PFSK-1 (cell line): ENCODE data around the gene HNRNPA2B1.

ENCODE experiments used
- FOXP2 ChIP-seq: optimal IDR thresholded peaks from 2 replicates; pipeline ENCODE3; 2011; ENCODE audit warnings: borderline replicate concordance, control low read depth, inconsistent platforms; ENCODE audit not compliant: insufficient read depth; ENCODE audit errors: extremely low read length, extremely low read depth
- POLR2AphosphoS5 ChIP-seq: IDR thresholded peaks from 2 replicates; pipeline ENCODE4 v1.6.1; 2012; ENCODE audit warnings: low read depth, mild to moderate bottlenecking, control low read depth, low read length, moderate library complexity
- REST ChIP-seq, 2 experiments: IDR thresholded peaks; 2 replicates each; pipeline versions ENCODE4 v1.6.1 to v1.8.0; 2011 to 2012; ENCODE audit warnings: low read depth in 2 of 2, low read length in 2 of 2, control low read depth in 1 of 2, inconsistent platforms in 1 of 2, mild to moderate bottlenecking in 1 of 2, moderate library complexity in 1 of 2; ENCODE audit not compliant: insufficient read depth in 1 of 2
- SIN3A ChIP-seq: IDR thresholded peaks from 2 replicates; pipeline ENCODE4 v1.6.1; 2012; ENCODE audit warnings: mild to moderate bottlenecking, low read length, moderate library complexity, borderline replicate concordance; ENCODE audit not compliant: insufficient read depth
- TAF1 ChIP-seq: IDR thresholded peaks from 2 replicates; pipeline ENCODE4 v1.6.1; 2012; ENCODE audit warnings: low read length, control low read depth, borderline replicate concordance; ENCODE audit not compliant: insufficient read depth

HNRNPA2B1 gene

GRCh38 chr7:26198781-26199169 is 1.8 kb downstream of the HNRNPA2B1 start:
- 0 out of 2 replicates have a peak, but pooled peaks have one; percentile 23 for TF ChIP-seq POLR2AphosphoS5
- no peak for TF ChIP-seq SIN3A

- TF ChIP-seq FOXP2 (no peak), POLR2AphosphoS5 (0 out of 2 replicates have a peak, but pooled peaks have one; percentile 4)
Observed at GRCh38 chr7:26198133-26198780, 2.3 kb downstream of the HNRNPA2B1 start.

GRCh38 chr7:26197153-26198115 is 3.1 kb downstream of the HNRNPA2B1 start:
- no peak for TF ChIP-seq FOXP2
- TF ChIP-seq REST (IDR thresholded peaks at IDR 0.05; ENCODE audit: insufficient read depth in 1 of 2, low read depth in 2 of 2, low read length in 2 of 2) = no peak
- no peak; the same call in 1 of the 2 replicates for TF ChIP-seq POLR2AphosphoS5
- no peak for TF ChIP-seq TAF1
- TF ChIP-seq SIN3A = no peak

- TF ChIP-seq SIN3A (no peak), POLR2AphosphoS5 (no peak; the same call in 1 of the 2 replicates)
Observed at GRCh38 chr7:26195867-26196657, 4.5 kb downstream of the HNRNPA2B1 start.

- TF ChIP-seq REST (IDR thresholded peaks at IDR 0.05; ENCODE audit: insufficient read depth in 1 of 2, low read depth in 2 of 2, low read length in 2 of 2) (no peak), FOXP2 (no peak), SIN3A (no peak), TAF1 (no peak), POLR2AphosphoS5 (no peak; the same call in 1 of the 2 replicates)
Observed at GRCh38 chr7:26195182-26195581, 5.4 kb downstream of the HNRNPA2B1 start.

GRCh38 chr7:26193432-26194207 is 6.9 kb downstream of the HNRNPA2B1 start:
- no peak for TF ChIP-seq REST (IDR thresholded peaks at IDR 0.05; ENCODE audit: insufficient read depth in 1 of 2, low read depth in 2 of 2, low read length in 2 of 2)
- TF ChIP-seq SIN3A = no peak
- TF ChIP-seq TAF1 = no peak
- TF ChIP-seq POLR2AphosphoS5 = no peak
- no peak for TF ChIP-seq FOXP2
